PC-3 (cell line): ENCODE results near the gene PTPN3. TPM values are rescaled to one million over a fixed set of nuclear protein-coding genes. Genes with fewer than 3 reads are reported as not detected.
A peak's percentile ranks its signal among the peaks of the same experiment; 100 is the strongest.

Experiments
- ATAC-seq: fragments of 200-7000 bp; cut with Tn5 transposase; 2 replicates; pipeline ENCODE4 v1.9.1; 2020; ENCODE audit warnings: mild to moderate bottlenecking, moderate library complexity
- BruUV-seq: library from RNA; stranded (reverse); fragments of 400-500 nt; replicated peaks from 2 replicates; lab custom pipeline; 2021; lab: Mats Ljungman, UMichigan
- CTCF ChIA-PET: fragments of 300-600 bp; sonication (Branson Sonifier 250); formaldehyde crosslinking; loops from one replicate; lab custom pipeline; 2022; ENCODE audit warnings: antibody characterized with exemption; lab: Charles Lee
- POLR2A ChIA-PET: fragments of 300-600 bp; sonication (Branson Sonifier 250); formaldehyde crosslinking; loops from one replicate; lab custom pipeline; 2022; ENCODE audit warnings: antibody characterized with exemption; ENCODE audit not compliant: unreplicated experiment; lab: Charles Lee
- DNase-seq: peaks from one replicate; pipeline ENCODE4 v3.0.0-alpha.2; 2015
- H2AFZ ChIP-seq: fragments of 300-600 bp; sonication (generic); 2 replicates; pipeline ENCODE4 v1.6.0; 2016; ENCODE audit warnings: antibody characterized with exemption, low read length
- H3F3A ChIP-seq: fragments of 300-600 bp; sonication (generic); one replicate; pipeline ENCODE4 v1.6.0; 2017; ENCODE audit warnings: antibody characterized with exemption, low read length, control low read depth, mild to moderate bottlenecking; ENCODE audit not compliant: unreplicated experiment
- H3K27ac ChIP-seq: fragments of 300-600 bp; sonication (generic); 2 replicates; pipeline ENCODE4 v1.5.1; 2016; ENCODE audit warnings: mild to moderate bottlenecking, low read length
- H3K27me3 ChIP-seq: fragments of 300-600 bp; sonication (generic); 2 replicates; pipeline ENCODE4 v1.6.1; 2016; ENCODE audit warnings: low read length, mixed read lengths
- H3K36me3 ChIP-seq: fragments of 300-600 bp; sonication (generic); 2 replicates; pipeline ENCODE4 v1.6.1; 2016; ENCODE audit warnings: low read depth, mixed run types, low read length, mixed read lengths
- H3K4me1 ChIP-seq: fragments of 300-600 bp; sonication (generic); 2 replicates; pipeline ENCODE4 v1.5.1; 2016; ENCODE audit warnings: low read length; ENCODE audit not compliant: insufficient read depth
- H3K4me2 ChIP-seq: fragments of 300-600 bp; sonication (generic); 2 replicates; pipeline ENCODE4 v1.6.0; 2016; ENCODE audit warnings: low read length
- H3K4me3 ChIP-seq: fragments of 300-600 bp; sonication (generic); 2 replicates; pipeline ENCODE4 v1.5.1; 2016; ENCODE audit warnings: mild to moderate bottlenecking, low read length, mixed read lengths
- H3K79me2 ChIP-seq: fragments of 300-600 bp; sonication (generic); 2 replicates; pipeline ENCODE4 v1.6.1; 2017; ENCODE audit warnings: low read length, mixed read lengths
- H3K9ac ChIP-seq: fragments of 300-600 bp; sonication (generic); 2 replicates; pipeline ENCODE4 v1.6.0; 2016; ENCODE audit warnings: mild to moderate bottlenecking, low read length
- H3K9me2 ChIP-seq: fragments of 300-600 bp; sonication (generic); replicated peaks from 2 replicates; pipeline ENCODE4 v1.6.1; 2016; ENCODE audit warnings: mixed run types, low read length, mixed read lengths
- H3K9me3 ChIP-seq: fragments of 300-600 bp; sonication (generic); 2 replicates; pipeline ENCODE4 v1.6.1; 2016; ENCODE audit warnings: low read length, mixed read lengths
- H4K20me1 ChIP-seq: fragments of 300-600 bp; sonication (generic); 2 replicates; pipeline ENCODE4 v1.6.1; 2016; ENCODE audit warnings: low read length, mixed read lengths
- EZH2 ChIP-seq: fragments of 300-600 bp; sonication (generic); IDR thresholded peaks from one replicate; pipeline ENCODE4 v1.6.1; 2017; ENCODE audit warnings: antibody characterized with exemption, mild to moderate bottlenecking, low read length; ENCODE audit not compliant: unreplicated experiment
- EZH2phosphoT487 ChIP-seq: fragments of 300-600 bp; sonication (generic); IDR thresholded peaks from 2 replicates; pipeline ENCODE4 v1.6.1; 2018; ENCODE audit warnings: mild to moderate bottlenecking, antibody characterized with exemption, low read length, borderline replicate concordance
- intact Hi-C: fragments of 100-400 bp; cut with micrococcal nuclease; formaldehyde crosslinking; loops from 2 replicates; pipeline ENCODE4 v1.9.0; 2023
- total RNA-seq: library from RNA; depleted of rRNA; stranded (reverse); fragments of >200 nt; gene quantifications from 2 replicates; pipeline ENCODE4 v1.2.3, GENCODE V29; 2014
- TF ChIP-seq, protein P1 (sequence below): fragments of 300-600 bp; sonication (generic); conservative IDR thresholded peaks from 2 replicates; pipeline ENCODE4 v1.5.1; 2017; ENCODE audit warnings: antibody characterized with exemption, low read depth, mild to moderate bottlenecking, low read length

The PTPN3 gene
- total RNA-seq, 1 experiment from 2014 or later = 8.4 TPM

- Histone ChIP-seq H3K27me3 (no peaks in the 10 kb centered on the region), H3K4me2 (no peak overlapping the region), H3K4me1 (no peaks in the 10 kb centered on the region), H4K20me1 (no peaks in the 10 kb centered on the region), H3K9ac (no peak overlapping the region), H3K36me3 (no peaks in the 10 kb centered on the region), H3K27ac (no peak overlapping the region), H3K79me2 (no peaks in the 10 kb centered on the region), H2AFZ (no peak overlapping the region), H3K9me3 (no peaks in the 10 kb centered on the region), H3K4me3 (no peak overlapping the region), H3F3A (no peaks in the 10 kb centered on the region), H3K9me2 (no peaks in the 10 kb centered on the region)
- CTCF ChIA-PET = no interaction called here
- POLR2A ChIA-PET = no interaction called here
- no peak for ATAC-seq
- no peak for DNase-seq
- intact Hi-C loops = no loop called here
- no TSS peak for BruUV-seq
- TF ChIP-seq EZH2phosphoT487 = no peak
Measured at GRCh38 chr9:109372246-109372645, 125.9 kb downstream of the PTPN3 start.

GRCh38 chr9:109371374-109371773, 126.7 kb downstream of the PTPN3 start:
- no peaks in the 10 kb centered on the region for H3F3A ChIP-seq
- POLR2A ChIA-PET = no interaction called here
- H3K4me2 ChIP-seq = no peak overlapping the region
- TF ChIP-seq, protein P1, sequence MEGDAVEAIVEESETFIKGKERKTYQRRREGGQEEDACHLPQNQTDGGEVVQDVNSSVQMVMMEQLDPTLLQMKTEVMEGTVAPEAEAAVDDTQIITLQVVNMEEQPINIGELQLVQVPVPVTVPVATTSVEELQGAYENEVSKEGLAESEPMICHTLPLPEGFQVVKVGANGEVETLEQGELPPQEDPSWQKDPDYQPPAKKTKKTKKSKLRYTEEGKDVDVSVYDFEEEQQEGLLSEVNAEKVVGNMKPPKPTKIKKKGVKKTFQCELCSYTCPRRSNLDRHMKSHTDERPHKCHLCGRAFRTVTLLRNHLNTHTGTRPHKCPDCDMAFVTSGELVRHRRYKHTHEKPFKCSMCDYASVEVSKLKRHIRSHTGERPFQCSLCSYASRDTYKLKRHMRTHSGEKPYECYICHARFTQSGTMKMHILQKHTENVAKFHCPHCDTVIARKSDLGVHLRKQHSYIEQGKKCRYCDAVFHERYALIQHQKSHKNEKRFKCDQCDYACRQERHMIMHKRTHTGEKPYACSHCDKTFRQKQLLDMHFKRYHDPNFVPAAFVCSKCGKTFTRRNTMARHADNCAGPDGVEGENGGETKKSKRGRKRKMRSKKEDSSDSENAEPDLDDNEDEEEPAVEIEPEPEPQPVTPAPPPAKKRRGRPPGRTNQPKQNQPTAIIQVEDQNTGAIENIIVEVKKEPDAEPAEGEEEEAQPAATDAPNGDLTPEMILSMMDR = no peak
- no peak for TF ChIP-seq EZH2
- no peak for TF ChIP-seq EZH2phosphoT487
- H3K4me1 ChIP-seq = no peaks in the 10 kb centered on the region
- no peak overlapping the region for H2AFZ ChIP-seq
- no peak for DNase-seq
- intact Hi-C loops = no loop called here
- CTCF ChIA-PET = no interaction called here
- no peaks in the 10 kb centered on the region for H3K27me3 ChIP-seq
- no peaks in the 10 kb centered on the region for H3K36me3 ChIP-seq
- H3K79me2 ChIP-seq = no peaks in the 10 kb centered on the region
- H3K27ac ChIP-seq = no peak overlapping the region
- no peak for ATAC-seq
- H3K9ac ChIP-seq = no peak overlapping the region
- H4K20me1 ChIP-seq = no peaks in the 10 kb centered on the region
- H3K9me3 ChIP-seq = no peaks in the 10 kb centered on the region
- no TSS peak for BruUV-seq
- no peak overlapping the region for H3K4me3 ChIP-seq
- no peaks in the 10 kb centered on the region for H3K9me2 ChIP-seq

DNA sequence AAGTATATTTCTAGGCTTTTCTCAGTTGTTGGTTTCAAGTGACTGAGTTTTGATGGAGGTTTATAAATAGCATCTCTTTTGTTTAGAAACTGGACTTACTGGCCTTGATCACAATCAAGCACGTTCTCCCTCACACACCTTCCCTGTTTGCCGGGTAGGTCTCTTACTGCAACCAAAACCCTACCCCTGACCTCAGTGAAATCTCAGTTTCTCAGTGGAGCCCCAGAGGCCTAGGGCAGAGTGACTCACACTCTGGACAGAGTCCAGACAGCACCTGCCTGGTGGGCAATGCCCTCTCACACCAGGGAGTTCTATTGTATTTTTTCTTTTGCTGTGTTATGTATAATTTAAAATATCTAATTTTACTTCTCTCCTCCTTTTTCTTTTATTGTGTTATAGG, 128.8 kb downstream of the PTPN3 start:
- no peaks in the 10 kb centered on the region for H3K36me3 ChIP-seq
- no peaks in the 10 kb centered on the region for H3K4me1 ChIP-seq
- H3K9ac ChIP-seq = no peak overlapping the region
- peak; percentile 19 for DNase-seq
- no peaks in the 10 kb centered on the region for H3K9me3 ChIP-seq
- H3K9me2 ChIP-seq = no peaks in the 10 kb centered on the region
- no peaks in the 10 kb centered on the region for H3K27me3 ChIP-seq
- H3K27ac ChIP-seq = no peak overlapping the region
- ATAC-seq = no peak
- H3K79me2 ChIP-seq = no peaks in the 10 kb centered on the region
- no peak overlapping the region for H3K4me3 ChIP-seq
- H4K20me1 ChIP-seq = no peaks in the 10 kb centered on the region
- no TSS peak for BruUV-seq
- no peak for TF ChIP-seq EZH2
- no peak for TF ChIP-seq EZH2phosphoT487
- TF ChIP-seq, protein P1 = no peak
- no peak overlapping the region for H2AFZ ChIP-seq
- H3K4me2 ChIP-seq = no peak overlapping the region
- ChIA-PET POLR2A (no interaction called here), CTCF (no interaction called here)
- H3F3A ChIP-seq = no peaks in the 10 kb centered on the region
- intact Hi-C loops = no loop called here
